Activated T-cell treated with anti-CD3 and anti-CD28 coated beads for 4 hours (primary cell): ENCODE measurements around the gene C2CD2L.
"Not testable (repeated sequence)": the region's sequence is repeated elsewhere in the genome, so short reads cannot be mapped to it uniquely, and the experiment has no call there.

Experiments used
- DNase-seq: peaks from one replicate; pipeline ENCODE4 v3.0.0-alpha.2; 2020

The C2CD2L gene

GRCh38 chr11:119093942-119094815 lies 13.0 kb upstream of the C2CD2L start:
- peak; percentile 40 for DNase-seq

- no peak for DNase-seq
These were observed 12.4 kb upstream of the C2CD2L start for GRCh38 chr11:119094816-119095065.

- DNase-seq, result peak; percentile 99
These were observed 11.9 kb upstream of the C2CD2L start for GRCh38 chr11:119095066-119095880.

- no peak for DNase-seq
These were observed 7.4 kb upstream of the C2CD2L start for GRCh38 chr11:119099711-119100110.

GRCh38 chr11:119100246-119100970 lies 6.7 kb upstream of the C2CD2L start:
- DNase-seq, result no peak

- DNase-seq, result no peak
These were observed 6.0 kb upstream of the C2CD2L start for GRCh38 chr11:119100994-119101758.

- DNase-seq, result peak; percentile 80
These were observed 5.3 kb upstream of the C2CD2L start, which contains the start of gene DPAGT1 for GRCh38 chr11:119101759-119102423. Gene DPAGT1, minus strand, starts transcription at chr11:119101853. Its CDS starts 198 bp downstream, at chr11:119101655.

- DNase-seq, result not testable (repeated sequence)
These were observed 3.9 kb upstream of the C2CD2L start for GRCh38 chr11:119103161-119103664.

- DNase-seq, result no peak
These were observed 3.4 kb upstream of the C2CD2L start for GRCh38 chr11:119103793-119104192.

- DNase-seq, result no peak
These were observed 498 bp downstream of the C2CD2L start for GRCh38 chr11:119107538-119108145.

- no peak for DNase-seq
These were observed 1.2 kb downstream of the C2CD2L start for GRCh38 chr11:119108146-119108856.

- no peak for DNase-seq
These were observed 1.7 kb downstream of the C2CD2L start for GRCh38 chr11:119108857-119109221.

- DNase-seq, result no peak
These were observed 2.7 kb downstream of the C2CD2L start for GRCh38 chr11:119109843-119110242.

GRCh38 chr11:119110439-119110838 lies 3.3 kb downstream of the C2CD2L start:
- no peak for DNase-seq

GRCh38 chr11:119111361-119111925 lies 4.3 kb downstream of the C2CD2L start:
- no peak for DNase-seq

GRCh38 chr11:119112314-119113020 lies 5.3 kb downstream of the C2CD2L start:
- DNase-seq, result no peak

GRCh38 chr11:119113716-119114115 lies 6.6 kb downstream of the C2CD2L start:
- no peak for DNase-seq

GRCh38 chr11:119114351-119114750 lies 7.2 kb downstream of the C2CD2L start:
- no peak for DNase-seq

GRCh38 chr11:119115484-119116234 lies 8.5 kb downstream of the C2CD2L start:
- no peak for DNase-seq
